ENCODE measurements around the gene APOL2.

DNA sequence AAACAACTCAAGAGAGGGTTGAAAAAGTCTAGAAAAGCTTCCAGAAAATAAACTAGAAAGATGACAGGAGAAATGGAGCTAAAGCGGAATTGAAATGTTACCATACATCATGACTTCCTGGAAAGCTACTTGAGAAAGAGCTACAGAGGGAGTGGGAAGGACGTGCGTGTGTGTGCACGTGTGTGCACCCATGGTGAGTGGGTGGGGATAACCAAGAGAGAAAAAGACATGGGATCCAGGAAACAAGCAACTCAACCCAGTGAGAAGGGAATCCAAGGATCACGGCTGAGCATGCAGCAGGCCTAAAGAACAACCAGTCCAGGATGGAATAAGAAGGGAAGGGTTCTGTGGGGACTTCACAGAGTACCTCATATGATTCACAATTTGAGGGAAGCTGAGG is 35.2 kb upstream of the APOL2 start:
- no peak for TF ChIP-seq POLR2A (IDR thresholded peaks at IDR 0.05; ENCODE audit: low read depth, low read length)
- TF ChIP-seq SPI1 (IDR thresholded peaks at IDR 0.05; ENCODE audit: low read depth, low read length) = no peak
- no peak for TF ChIP-seq POLR2AphosphoS5 (IDR thresholded peaks at IDR 0.05; ENCODE audit: low read depth, low read length)
- TF ChIP-seq TAF1 (IDR thresholded peaks at IDR 0.05; ENCODE audit: low read depth, low read length) = no peak
- no peak for TF ChIP-seq PAX5 (IDR thresholded peaks at IDR 0.05; ENCODE audit: insufficient read depth, low read length, severe bottlenecking)
